HEK293 (cell line): Measurements from ENCODE around the gene NOS1AP.

Experiments used
- CTCF ChIA-PET: fragments of 350-600 bp; formaldehyde crosslinking; extraction: SDS; loops from one replicate; lab custom pipeline; 2021; ENCODE audit warnings: antibody characterized with exemption; lab: Yijun Ruan, JAX
- POLR2A ChIA-PET: fragments of 300-600 bp; formaldehyde crosslinking; extraction: SDS; loops from one replicate; lab custom pipeline; 2020; ENCODE audit warnings: antibody characterized with exemption, inconsistent platforms; lab: Yijun Ruan, JAX
- H3K27ac ChIP-seq: fragments of 200-500 bp; sonication (Bioruptor generic); 2 replicates; pipeline ENCODE4 v1.5.1; 2014; ENCODE audit warnings: low read depth, low read length, control low read depth, inconsistent platforms; ENCODE audit errors: extremely low read depth
- H3K36me3 ChIP-seq, 2 experiments: fragments of 200-500 bp in 1 of 2; sonication (Bioruptor generic) in 1 of 2; 1 replicate in 1 of 2; 2 replicates in 1 of 2; pipeline ENCODE4 v1.5.1; 2014 to 2017; ENCODE audit warnings: inconsistent platforms in 2 of 2, low read length in 2 of 2; ENCODE audit not compliant: control insufficient read depth in 2 of 2, insufficient read depth in 1 of 2
- H3K4me1 ChIP-seq: fragments of 200-500 bp; sonication (Bioruptor generic); 2 replicates; pipeline ENCODE4 v1.5.1; 2014; ENCODE audit warnings: mild to moderate bottlenecking, low read length, inconsistent platforms; ENCODE audit not compliant: control insufficient read depth, insufficient read depth
- H3K4me3 ChIP-seq: 2 replicates; pipeline ENCODE4 v1.5.1; 2011; ENCODE audit warnings: low read depth, mild to moderate bottlenecking, control low read depth, low read length, moderate library complexity
- H3K9me3 ChIP-seq: fragments of 200-500 bp; sonication (Bioruptor generic); 2 replicates; pipeline ENCODE4 v1.5.1; 2014; ENCODE audit warnings: low read depth, low read length, inconsistent platforms; ENCODE audit not compliant: control insufficient read depth, insufficient read depth
- ATF2 ChIP-seq: fragments of 450-650 bp; formaldehyde crosslinking; IDR thresholded peaks from 2 replicates; pipeline ENCODE4 v1.5.1; 2016; ENCODE audit warnings: missing biosample characterization, missing genetic modification characterization, low read depth
- OSR2 ChIP-seq: fragments of 450-650 bp; formaldehyde crosslinking; IDR thresholded peaks from 2 replicates; pipeline ENCODE4 v1.5.1; 2016; ENCODE audit warnings: missing biosample characterization, missing genetic modification characterization
- PRDM1 ChIP-seq: fragments of 450-650 bp; formaldehyde crosslinking; IDR thresholded peaks from 2 replicates; pipeline ENCODE4; 2016; ENCODE audit warnings: missing biosample characterization, missing genetic modification characterization
- SP3 ChIP-seq: fragments of 450-650 bp; formaldehyde crosslinking; IDR thresholded peaks from 2 replicates; pipeline ENCODE4 v1.5.1; 2016; ENCODE audit warnings: missing biosample characterization, missing genetic modification characterization
- ZNF132 ChIP-seq: fragments of 450-650 bp; formaldehyde crosslinking; IDR thresholded peaks from 2 replicates; pipeline ENCODE4 v1.5.1; 2017; ENCODE audit warnings: missing biosample characterization, missing genetic modification characterization, borderline replicate concordance
- ZNF157 ChIP-seq: fragments of 450-650 bp; formaldehyde crosslinking; IDR thresholded peaks from 2 replicates; pipeline ENCODE4 v1.5.1; 2016; ENCODE audit warnings: missing biosample characterization, missing genetic modification characterization
- ZNF341 ChIP-seq: fragments of 450-650 bp; formaldehyde crosslinking; IDR thresholded peaks from 2 replicates; pipeline ENCODE4; 2016; ENCODE audit warnings: low read depth, missing biosample characterization, missing genetic modification characterization
- ZNF416 ChIP-seq: fragments of 450-650 bp; formaldehyde crosslinking; IDR thresholded peaks from 2 replicates; pipeline ENCODE4 v1.5.1; 2016; ENCODE audit warnings: missing biosample characterization, missing genetic modification characterization
- ZNF449 ChIP-seq: fragments of 450-650 bp; formaldehyde crosslinking; IDR thresholded peaks from 2 replicates; pipeline ENCODE4 v1.5.1; 2017; ENCODE audit warnings: missing biosample characterization, mild to moderate bottlenecking, missing genetic modification characterization, moderate library complexity
- ZNF488 ChIP-seq: fragments of 450-650 bp; formaldehyde crosslinking; IDR thresholded peaks from 2 replicates; pipeline ENCODE4 v1.5.1; 2016; ENCODE audit warnings: missing biosample characterization, missing genetic modification characterization
- ZNF530 ChIP-seq: fragments of 450-650 bp; formaldehyde crosslinking; IDR thresholded peaks from 2 replicates; pipeline ENCODE4 v1.5.1; 2016; ENCODE audit warnings: low read depth, missing biosample characterization, missing genetic modification characterization
- ZNF585B ChIP-seq: fragments of 450-650 bp; formaldehyde crosslinking; IDR thresholded peaks from 2 replicates; pipeline ENCODE4 v1.5.1; 2016; ENCODE audit warnings: missing biosample characterization, missing genetic modification characterization
- ZNF670 ChIP-seq: fragments of 450-650 bp; formaldehyde crosslinking; IDR thresholded peaks from 2 replicates; pipeline ENCODE4 v1.5.1; 2016; ENCODE audit warnings: missing biosample characterization, missing genetic modification characterization, low read depth
- ZNF785 ChIP-seq: fragments of 450-650 bp; formaldehyde crosslinking; IDR thresholded peaks from 2 replicates; pipeline ENCODE4 v1.5.1; 2016; ENCODE audit warnings: missing biosample characterization, missing genetic modification characterization
- ZSCAN23 ChIP-seq: fragments of 450-650 bp; formaldehyde crosslinking; IDR thresholded peaks from 2 replicates; pipeline ENCODE4 v1.5.1; 2016; ENCODE audit warnings: missing biosample characterization, missing genetic modification characterization
- TF ChIP-seq, protein P1 (sequence below): fragments of 450-650 bp; formaldehyde crosslinking; IDR thresholded peaks from 2 replicates; pipeline ENCODE4 v1.5.1; 2016; ENCODE audit warnings: missing biosample characterization, missing genetic modification characterization
- TF ChIP-seq, protein P2 (sequence below): fragments of 450-650 bp; formaldehyde crosslinking; IDR thresholded peaks from 2 replicates; pipeline ENCODE4 v1.5.1; 2016; ENCODE audit warnings: missing biosample characterization, missing genetic modification characterization, borderline replicate concordance
- TF ChIP-seq, protein P3 (sequence below): fragments of 450-650 bp; formaldehyde crosslinking; IDR thresholded peaks from 2 replicates; pipeline ENCODE4 v1.5.1; 2016; ENCODE audit warnings: missing biosample characterization, missing genetic modification characterization

NOS1AP gene

GRCh38 chr1:162360874-162361260 lies 291.4 kb downstream of the NOS1AP start:
- Histone ChIP-seq H3K27ac (no peak overlapping the region), H3K4me1 (no peaks in the 10 kb centered on the region)
- POLR2A ChIA-PET: no interaction called here
- TF ChIP-seq ZSCAN23 (tag by site-specific recombination) (no peak), ZNF132 (no peak), ZNF157 (tag by site-specific recombination) (no peak), ZNF585B (tag by site-specific recombination) (no peak), ZNF530 (tag by site-specific recombination) (no peak), SP3 (no peak), PRDM1 (tag by site-specific recombination) (no peak), ZNF416 (tag by site-specific recombination) (no peak), ZNF449 (tag by site-specific recombination) (no peak), ZNF488 (tag by site-specific recombination) (no peak), ZNF341 (no peak), OSR2 (no peak), ZNF785 (no peak), ATF2 (tag by site-specific recombination) (no peak), ZNF670 (no peak)
- TF ChIP-seq, protein P1, sequence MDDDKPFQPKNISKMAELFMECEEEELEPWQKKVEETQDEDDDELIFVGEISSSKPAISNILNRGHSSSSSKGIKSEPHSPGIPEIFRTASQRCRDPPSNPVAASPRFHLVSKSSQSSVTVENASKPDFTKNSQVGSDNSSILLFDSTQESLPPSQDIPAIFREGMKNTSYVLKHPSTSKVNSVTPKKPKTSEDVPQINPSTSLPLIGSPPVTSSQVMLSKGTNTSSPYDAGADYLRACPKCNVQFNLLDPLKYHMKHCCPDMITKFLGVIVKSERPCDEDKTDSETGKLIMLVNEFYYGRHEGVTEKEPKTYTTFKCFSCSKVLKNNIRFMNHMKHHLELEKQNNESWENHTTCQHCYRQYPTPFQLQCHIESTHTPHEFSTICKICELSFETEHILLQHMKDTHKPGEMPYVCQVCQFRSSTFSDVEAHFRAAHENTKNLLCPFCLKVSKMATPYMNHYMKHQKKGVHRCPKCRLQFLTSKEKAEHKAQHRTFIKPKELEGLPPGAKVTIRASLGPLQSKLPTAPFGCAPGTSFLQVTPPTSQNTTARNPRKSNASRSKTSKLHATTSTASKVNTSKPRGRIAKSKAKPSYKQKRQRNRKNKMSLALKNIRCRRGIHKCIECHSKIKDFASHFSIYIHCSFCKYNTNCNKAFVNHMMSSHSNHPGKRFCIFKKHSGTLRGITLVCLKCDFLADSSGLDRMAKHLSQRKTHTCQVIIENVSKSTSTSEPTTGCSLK (tag by site-specific recombination): no peak
- TF ChIP-seq, protein P2, sequence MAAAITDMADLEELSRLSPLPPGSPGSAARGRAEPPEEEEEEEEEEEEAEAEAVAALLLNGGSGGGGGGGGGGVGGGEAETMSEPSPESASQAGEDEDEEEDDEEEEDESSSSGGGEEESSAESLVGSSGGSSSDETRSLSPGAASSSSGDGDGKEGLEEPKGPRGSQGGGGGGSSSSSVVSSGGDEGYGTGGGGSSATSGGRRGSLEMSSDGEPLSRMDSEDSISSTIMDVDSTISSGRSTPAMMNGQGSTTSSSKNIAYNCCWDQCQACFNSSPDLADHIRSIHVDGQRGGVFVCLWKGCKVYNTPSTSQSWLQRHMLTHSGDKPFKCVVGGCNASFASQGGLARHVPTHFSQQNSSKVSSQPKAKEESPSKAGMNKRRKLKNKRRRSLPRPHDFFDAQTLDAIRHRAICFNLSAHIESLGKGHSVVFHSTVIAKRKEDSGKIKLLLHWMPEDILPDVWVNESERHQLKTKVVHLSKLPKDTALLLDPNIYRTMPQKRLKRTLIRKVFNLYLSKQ (tag by site-specific recombination): no peak
- TF ChIP-seq, protein P3, sequence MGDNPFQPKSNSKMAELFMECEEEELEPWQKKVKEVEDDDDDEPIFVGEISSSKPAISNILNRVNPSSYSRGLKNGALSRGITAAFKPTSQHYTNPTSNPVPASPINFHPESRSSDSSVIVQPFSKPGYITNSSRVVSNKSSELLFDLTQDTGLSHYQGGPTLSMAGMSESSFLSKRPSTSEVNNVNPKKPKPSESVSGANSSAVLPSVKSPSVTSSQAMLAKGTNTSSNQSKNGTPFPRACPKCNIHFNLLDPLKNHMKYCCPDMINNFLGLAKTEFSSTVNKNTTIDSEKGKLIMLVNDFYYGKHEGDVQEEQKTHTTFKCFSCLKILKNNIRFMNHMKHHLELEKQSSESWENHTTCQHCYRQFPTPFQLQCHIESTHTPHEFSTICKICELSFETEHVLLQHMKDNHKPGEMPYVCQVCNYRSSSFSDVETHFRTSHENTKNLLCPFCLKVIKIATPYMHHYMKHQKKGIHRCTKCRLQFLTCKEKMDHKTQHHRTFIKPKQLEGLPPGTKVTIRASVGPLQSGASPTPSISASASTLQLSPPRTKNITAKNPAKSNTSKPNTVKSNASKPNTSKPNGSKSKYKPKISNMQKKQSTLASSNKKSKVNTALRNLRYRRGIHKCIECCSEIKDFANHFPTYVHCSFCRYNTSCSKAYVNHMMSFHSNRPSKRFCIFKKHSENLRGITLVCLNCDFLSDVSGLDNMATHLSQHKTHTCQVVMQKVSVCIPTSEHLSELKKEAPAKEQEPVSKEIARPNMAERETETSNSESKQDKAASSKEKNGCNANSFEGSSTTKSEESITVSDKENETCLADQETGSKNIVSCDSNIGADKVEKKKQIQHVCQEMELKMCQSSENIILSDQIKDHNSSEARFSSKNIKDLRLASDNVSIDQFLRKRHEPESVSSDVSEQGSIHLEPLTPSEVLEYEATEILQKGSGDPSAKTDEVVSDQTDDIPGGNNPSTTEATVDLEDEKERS (tag by site-specific recombination): no peak
- TF ChIP-seq, all 188 proteins: peak for 0
- H3K4me3 ChIP-seq: no peak overlapping the region
- CTCF ChIA-PET: no interaction called here
- peaks cover 0 to 14% of the 10 kb centered on the region in 2 experiments; a peak in 1 of 3 replicates for H3K36me3 ChIP-seq
- H3K9me3 ChIP-seq: no peaks in the 10 kb centered on the region
